PC-9 (cell line): ENCODE measurements around the gene SLC38A6.

Experiments
- EZH2 ChIP-seq: fragments of 200-600 bp; sonication (generic); IDR thresholded peaks from 2 replicates; pipeline ENCODE4 v1.8.0; 2017; ENCODE audit warnings: antibody characterized with exemption, low read depth
- TF ChIP-seq, protein P1 (sequence below): fragments of 200-600 bp; sonication (generic); conservative IDR thresholded peaks from 2 replicates; pipeline ENCODE4 v1.6.1; 2017; ENCODE audit warnings: mixed run types, antibody characterized with exemption, mild to moderate bottlenecking, moderate library complexity

DNA sequence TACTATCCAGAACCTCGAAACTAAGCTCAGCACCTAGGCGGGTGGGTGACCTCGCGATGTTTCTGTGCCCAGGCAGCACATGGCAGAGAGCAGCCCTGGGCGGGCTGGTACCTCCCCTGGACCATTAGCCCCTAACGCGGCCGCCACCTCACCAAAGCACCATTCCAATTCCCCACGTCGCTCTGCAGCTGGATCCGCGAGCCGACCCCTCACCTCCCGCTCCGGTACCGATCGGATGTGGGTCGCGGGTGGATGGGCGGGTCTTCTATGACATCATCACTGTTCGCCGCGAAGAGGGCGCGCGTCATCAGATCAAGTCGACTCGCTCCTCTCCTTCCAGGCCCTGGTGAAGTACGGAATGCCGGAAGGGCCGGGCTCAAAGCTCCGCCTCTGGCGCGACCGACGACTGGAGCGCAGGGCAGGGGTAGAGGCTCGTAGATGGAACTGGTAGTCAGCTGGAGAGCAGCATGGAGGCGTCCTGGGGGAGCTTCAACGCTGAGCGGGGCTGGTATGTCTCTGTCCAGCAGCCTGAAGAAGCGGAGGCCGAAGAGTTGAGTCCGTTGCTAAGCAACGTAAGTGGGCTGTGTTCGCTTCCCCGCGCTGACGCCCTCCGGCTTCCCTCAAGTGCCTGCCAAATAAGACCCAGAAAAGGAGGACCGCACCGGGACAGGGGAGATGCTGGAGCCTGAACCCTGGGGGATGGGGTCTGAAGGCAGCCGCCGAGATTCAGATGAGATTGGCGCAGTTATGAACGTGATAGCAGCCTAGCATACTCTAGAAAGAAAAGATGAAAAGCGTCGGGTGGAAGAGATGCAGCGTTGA lies at the start of gene SLC38A6, which contains the start of gene TRMT5:
- TF ChIP-seq, protein P1, sequence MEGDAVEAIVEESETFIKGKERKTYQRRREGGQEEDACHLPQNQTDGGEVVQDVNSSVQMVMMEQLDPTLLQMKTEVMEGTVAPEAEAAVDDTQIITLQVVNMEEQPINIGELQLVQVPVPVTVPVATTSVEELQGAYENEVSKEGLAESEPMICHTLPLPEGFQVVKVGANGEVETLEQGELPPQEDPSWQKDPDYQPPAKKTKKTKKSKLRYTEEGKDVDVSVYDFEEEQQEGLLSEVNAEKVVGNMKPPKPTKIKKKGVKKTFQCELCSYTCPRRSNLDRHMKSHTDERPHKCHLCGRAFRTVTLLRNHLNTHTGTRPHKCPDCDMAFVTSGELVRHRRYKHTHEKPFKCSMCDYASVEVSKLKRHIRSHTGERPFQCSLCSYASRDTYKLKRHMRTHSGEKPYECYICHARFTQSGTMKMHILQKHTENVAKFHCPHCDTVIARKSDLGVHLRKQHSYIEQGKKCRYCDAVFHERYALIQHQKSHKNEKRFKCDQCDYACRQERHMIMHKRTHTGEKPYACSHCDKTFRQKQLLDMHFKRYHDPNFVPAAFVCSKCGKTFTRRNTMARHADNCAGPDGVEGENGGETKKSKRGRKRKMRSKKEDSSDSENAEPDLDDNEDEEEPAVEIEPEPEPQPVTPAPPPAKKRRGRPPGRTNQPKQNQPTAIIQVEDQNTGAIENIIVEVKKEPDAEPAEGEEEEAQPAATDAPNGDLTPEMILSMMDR = no peak
- no peak for TF ChIP-seq EZH2
